Retina (tissue), 1 donor: Measurements from ENCODE around the gene ENOSF1.

ENCODE experiments used
- DNase-seq: peaks from one replicate; pipeline ENCODE4 v3.0.0-alpha.2; 2016

ENOSF1 gene

DNA sequence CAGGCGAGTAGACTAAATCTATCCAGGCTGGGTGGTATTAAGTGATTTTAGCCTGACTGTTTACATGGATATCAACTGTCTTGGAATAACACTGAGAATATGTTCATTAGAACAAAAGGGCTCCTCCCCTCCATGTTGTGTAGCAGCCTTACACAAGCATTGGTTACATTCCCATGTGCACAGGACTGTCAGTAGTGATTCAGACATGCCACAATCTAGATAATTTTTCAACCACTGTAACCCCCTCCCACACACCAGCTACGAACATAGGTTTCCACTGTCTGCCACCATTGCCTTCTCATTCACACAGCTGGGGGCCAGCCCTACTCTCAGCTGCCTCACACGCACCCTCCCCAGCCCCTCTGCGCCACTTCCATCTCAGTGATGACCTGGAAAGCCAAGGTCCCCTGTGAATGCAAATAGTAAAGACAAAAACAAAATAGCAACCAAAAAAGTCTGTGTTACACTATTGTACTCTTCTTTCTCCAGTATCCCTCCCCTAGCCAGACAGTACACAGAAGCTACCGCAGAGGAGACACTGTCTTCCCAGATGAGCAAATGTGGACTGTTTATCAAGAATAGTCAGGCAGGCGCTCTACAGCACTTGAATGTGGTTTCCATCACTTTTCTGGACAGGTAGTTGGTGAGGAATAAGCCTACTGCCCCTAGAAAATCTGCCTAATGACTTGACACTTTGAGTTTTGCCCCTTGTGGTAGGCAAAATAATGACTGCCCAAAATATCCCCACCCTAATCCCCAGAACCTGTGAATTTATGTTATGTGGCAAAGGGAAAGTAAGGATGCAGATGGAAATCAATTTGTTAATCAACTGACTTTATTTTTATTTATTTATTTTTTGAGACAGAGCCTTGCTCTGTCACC, 82.9 kb downstream of the ENOSF1 start:
- no peak for DNase-seq

- no peak for DNase-seq
Observed at GRCh38 chr18:627231-627630, 85.2 kb downstream of the ENOSF1 start.

DNA sequence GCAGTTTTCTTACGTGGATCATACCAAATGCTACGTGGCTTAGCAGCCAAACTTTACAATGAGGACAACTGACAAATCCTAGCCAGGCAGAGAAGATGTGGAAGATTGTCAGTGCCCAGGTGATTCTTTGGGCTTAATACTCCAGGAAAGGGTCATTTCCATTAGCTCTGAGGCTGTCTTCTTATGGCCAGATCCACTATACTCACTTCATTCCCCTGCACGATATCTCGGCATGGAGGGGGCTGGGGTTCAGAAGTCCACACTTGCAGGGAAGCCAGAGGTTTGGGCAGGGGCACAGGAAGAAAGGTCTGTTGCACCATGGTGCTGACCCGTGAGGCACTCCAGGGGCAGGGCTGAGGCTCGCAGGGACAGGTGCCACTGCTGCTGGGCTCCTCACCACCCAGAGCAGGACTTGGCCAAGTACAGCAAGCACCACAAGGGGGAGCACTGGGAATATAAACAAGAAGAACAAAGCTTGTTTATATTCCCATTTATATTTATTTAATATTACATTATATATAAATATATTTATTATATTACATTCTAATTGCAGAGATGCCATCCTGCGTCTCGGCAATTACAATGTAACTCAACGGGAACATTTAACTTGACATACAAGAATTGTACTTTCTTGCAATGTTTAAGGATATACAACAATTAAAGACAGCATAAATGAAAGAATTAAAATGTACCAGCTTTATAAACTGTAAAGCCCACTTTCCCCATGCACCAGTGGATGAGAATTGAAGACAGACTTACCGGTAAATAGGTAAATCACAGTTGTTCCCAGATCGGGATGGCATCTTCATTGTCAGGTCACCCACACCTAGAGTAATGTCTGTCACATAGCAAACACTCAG, 88.4 kb downstream of the ENOSF1 start:
- peak; percentile 57 for DNase-seq

GRCh38 chr18:622289-622688, 90.1 kb downstream of the ENOSF1 start:
- DNase-seq = no peak

DNA sequence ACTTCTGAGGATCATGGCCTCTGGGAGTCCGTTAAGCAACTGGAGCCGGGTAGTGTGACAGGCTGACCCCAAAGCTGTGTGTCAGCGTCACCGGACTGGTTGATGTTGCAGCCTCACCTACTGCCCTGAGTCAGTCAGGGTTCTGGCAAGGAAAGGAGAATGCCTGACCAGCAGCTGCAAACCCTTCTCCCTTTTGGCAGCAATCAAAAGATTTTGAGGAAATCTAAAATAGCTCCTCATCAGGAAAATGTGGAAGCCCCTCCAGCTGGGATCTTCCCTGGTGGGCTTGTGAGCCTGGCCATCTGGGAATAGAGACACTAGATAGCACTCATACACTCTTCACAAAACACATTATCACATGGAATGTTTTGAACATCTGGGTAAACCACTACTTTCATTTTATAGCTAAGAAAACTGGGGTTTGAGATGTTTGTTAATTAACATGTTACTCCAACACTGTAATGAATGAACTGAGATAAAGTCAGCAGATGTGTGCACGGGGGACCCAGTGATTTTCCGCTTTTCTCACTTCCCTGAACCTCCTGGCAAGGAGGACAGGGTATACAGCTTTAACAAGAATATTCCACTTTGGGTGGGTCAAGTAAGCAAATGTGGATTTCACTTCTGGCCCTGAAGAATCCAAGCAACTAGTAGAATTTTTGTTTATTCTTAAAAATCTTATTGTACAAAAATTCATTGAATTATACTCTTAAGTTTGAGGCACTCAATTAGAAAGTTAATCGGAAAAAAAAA, 91.0 kb downstream of the ENOSF1 start:
- no peak for DNase-seq
